A549 treated with Mapracorat at 1 μM for 4 hours (cell line): ENCODE results near the gene CKS2. TPM values are rescaled to one million over a fixed set of nuclear protein-coding genes. Genes with fewer than 3 reads are reported as not detected.

ENCODE experiments used
- total RNA-seq: library from RNA; stranded (reverse); fragments of 200-300 nt; extraction: Qiagen RNA extraction; gene quantifications from 5 replicates; pipeline ENCODE4 v1.2.3, GENCODE V29; 2022

CKS2 gene
- 354 to 462 TPM (median 388 TPM) in 5 replicates for total RNA-seq

GRCh38 chr9:89310475-89311345, at the start of gene CKS2:
Gene CKS2, plus strand, starts transcription at chr9:89311195. Its CDS starts 98 bp downstream, at chr9:89311293.

GRCh38 chr9:89318123-89319014, 7.4 kb downstream of the CKS2 start, which contains the start of gene SECISBP2:
Gene SECISBP2, plus strand, starts transcription at chr9:89318500. Its CDS starts 77 bp downstream, at chr9:89318577.

Other genes starting within 250 kb of the CKS2 start
- gene SHC3, start 132.4 kb upstream of the CKS2 start, total RNA-seq, result 0.19 to 0.64 TPM (median 0.44 TPM) in 5 replicates
- 18.0 to 19.6 TPM (median 19.4 TPM) in 5 replicates for gene SECISBP2, start 7.3 kb downstream of the CKS2 start, total RNA-seq
- 4.0 to 5.8 TPM (median 4.8 TPM) in 5 replicates for gene SEMA4D, start 186.9 kb downstream of the CKS2 start, total RNA-seq